Activated naive CD8-positive, alpha-beta T cell treated with anti-CD3 and anti-CD28 coated beads, Interleukin-2, amount 50 U/mL, for 16 hours (primary cell): ENCODE results near the gene PRKAB2.
"Not testable (repeated sequence)": the region's sequence is repeated elsewhere in the genome, so short reads cannot be mapped to it uniquely, and the experiment has no call there.

Experiments used
- DNase-seq: peaks from one replicate; pipeline ENCODE4 v3.0.0-alpha.2; 2020; ENCODE audit warnings: low read depth, low spot score

PRKAB2 gene

DNA sequence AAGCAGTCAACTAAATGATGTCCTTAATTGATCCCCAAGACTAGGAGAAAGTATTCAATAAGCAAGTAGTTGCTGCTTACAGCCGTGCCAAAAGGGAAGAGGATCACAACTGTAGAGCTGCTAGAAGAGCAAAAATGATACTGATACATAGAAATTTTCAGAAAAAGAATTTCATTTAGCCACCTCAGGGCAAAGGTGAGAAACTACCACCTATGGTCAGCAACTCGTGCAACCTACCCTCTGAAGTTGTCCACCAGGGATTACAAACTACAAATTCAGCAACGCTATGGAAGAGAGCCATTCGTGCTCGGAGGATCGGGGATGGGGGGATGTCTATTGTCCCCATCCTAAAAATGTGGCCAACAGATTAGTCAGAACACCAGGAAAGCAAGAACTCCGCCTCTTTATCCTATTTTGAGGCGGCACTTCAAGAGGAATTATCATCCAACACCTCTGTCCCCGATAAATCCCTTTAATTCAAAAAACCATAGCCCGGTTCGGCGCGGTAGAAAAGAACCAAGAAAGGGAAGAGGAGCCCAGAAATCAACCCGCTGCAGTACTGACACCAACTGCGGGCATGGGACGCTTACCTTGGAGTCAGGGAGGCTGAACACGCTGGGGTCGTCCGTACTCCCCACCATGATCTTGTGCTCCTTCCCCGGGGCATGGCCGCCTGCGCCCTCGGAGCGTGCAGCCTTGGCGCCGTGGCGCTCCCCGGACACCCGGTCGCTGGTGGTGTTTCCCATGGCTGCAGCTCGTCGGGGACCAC, 687 bp downstream of the PRKAB2 start:
- DNase-seq, result no peak

GRCh38 chr1:147169840-147170674, 2.2 kb downstream of the PRKAB2 start:
- no peak for DNase-seq

- no peak for DNase-seq
Measured at GRCh38 chr1:147169171-147169570, 3.1 kb downstream of the PRKAB2 start.

GRCh38 chr1:147168626-147169058, 3.6 kb downstream of the PRKAB2 start:
- no peak for DNase-seq

DNA sequence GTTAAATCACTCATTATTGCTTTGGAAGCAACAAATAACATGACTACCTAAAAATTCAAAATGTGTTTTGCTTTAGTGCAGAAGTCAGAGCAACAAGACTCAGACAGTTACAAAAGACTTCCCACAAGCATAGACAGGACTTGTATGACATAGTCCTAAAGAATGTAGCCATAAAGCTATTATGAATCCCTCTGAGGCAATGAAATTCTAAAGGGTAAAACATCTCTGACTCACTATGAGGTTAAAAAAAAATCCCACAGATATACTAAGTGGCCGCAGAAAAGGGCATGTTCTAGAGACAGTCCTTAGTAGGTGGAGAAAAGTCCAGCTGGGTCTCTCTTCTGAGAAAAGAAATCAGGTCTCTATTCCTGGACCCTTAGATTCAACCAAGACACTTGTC, 4.9 kb downstream of the PRKAB2 start:
- DNase-seq, result no peak

GRCh38 chr1:147163019-147163418, 9.3 kb downstream of the PRKAB2 start:
- no peak for DNase-seq

DNA sequence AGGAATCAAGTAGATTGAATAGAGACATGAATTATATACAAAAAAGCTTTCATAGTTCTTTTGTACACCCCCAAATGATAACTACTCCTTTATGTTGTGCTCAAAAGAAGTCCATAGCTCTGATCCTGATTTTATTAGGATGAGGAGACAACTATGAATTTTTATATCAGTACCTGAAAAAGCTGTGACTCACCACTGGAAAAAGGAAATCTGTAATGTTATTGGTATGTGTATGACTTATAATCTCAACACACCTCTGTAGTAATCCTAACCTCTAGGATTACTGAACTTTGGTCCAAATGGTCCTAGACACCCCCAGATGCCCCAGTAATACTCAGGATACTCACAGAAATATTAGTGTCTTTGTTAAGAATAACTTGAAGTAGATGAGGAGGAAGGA, 10.2 kb downstream of the PRKAB2 start:
- no peak for DNase-seq

- DNase-seq, result not testable (repeated sequence)
Measured at GRCh38 chr1:147157116-147157515, 15.2 kb downstream of the PRKAB2 start.

DNA sequence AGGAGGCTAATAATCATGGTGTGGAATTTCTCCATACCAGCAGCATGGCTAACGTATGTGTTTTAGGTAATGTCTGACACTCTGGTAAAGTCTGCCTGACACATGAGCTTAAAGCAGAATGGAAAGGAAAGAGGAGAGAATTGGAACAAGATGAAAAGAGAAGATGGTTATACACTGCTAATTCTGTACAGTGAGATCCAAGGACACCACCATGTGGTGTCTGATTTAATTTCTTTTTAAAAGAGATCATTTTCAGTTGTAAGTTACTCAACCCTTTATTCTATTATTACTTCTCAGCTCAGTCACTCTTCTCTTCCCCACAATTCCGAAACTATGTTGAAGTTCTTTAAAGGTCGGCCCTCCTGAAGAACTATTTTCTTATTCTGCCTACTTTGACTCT, 15.6 kb downstream of the PRKAB2 start:
- no peak for DNase-seq

GRCh38 chr1:147152772-147153171, 19.5 kb downstream of the PRKAB2 start:
- DNase-seq, result no peak

DNA sequence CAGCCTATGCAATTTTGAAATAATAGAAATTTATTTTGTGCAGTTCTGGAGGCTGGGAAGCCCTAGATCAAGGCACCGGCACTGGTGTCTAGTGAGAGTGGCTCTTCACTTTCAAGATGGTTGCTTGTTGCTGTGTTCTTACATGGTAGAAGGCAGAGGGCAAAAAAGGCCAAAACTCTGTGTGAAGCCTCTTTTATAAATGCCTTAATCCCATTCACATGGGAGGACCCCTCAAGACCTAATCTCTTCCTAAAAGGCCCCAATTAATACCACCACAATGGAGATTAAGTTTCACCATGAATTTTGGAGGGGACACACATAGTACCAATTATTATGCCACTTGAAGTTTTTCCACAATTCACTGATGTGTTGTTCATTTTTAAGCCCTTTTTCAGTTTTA, 21.0 kb downstream of the PRKAB2 start:
- no peak for DNase-seq

DNA sequence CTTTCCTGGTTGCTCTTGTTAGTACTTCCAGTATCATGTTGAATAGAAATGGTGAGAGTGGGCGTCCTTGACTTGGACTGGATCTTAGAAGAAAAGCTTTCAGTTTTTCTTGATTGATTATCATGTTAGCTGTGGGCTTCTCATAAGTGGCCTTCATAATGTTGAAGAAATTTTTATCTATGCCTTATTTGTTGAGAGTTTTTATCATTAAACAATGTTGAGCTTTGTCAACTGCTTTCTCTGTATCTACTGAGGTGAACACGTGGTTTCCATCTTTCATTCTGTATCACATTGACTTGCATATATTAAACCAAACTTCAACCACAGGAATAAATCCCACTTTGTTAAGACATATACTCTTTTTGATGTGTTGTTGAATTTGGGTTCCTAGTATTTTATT, 29.4 kb downstream of the PRKAB2 start:
- no peak for DNase-seq

GRCh38 chr1:147130721-147131120, 41.5 kb downstream of the PRKAB2 start:
- not testable (repeated sequence) for DNase-seq

GRCh38 chr1:147129116-147129873, 43.0 kb downstream of the PRKAB2 start:
- no peak for DNase-seq

- DNase-seq, result no peak
Measured at GRCh38 chr1:147124266-147124665, 48.0 kb downstream of the PRKAB2 start.

DNA sequence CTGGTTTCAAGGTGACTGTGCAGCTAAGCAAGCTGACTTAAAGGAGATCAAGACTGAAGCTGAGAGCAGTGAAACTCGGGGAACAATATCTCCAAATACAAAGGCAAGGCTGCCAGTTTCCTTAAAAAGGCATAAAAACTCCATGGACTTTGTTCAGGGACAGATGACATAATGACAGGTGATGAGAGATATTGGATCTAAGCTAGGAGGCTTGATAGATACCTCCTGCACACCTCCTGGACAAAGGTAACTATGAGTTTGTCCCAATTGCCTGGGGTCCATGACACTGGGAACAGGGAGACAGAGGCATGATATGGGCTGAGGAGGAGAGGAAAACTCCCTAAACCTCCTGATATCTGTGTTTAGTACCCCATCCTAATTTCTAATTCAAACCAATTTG, 55.2 kb downstream of the PRKAB2 start:
- no peak for DNase-seq

DNA sequence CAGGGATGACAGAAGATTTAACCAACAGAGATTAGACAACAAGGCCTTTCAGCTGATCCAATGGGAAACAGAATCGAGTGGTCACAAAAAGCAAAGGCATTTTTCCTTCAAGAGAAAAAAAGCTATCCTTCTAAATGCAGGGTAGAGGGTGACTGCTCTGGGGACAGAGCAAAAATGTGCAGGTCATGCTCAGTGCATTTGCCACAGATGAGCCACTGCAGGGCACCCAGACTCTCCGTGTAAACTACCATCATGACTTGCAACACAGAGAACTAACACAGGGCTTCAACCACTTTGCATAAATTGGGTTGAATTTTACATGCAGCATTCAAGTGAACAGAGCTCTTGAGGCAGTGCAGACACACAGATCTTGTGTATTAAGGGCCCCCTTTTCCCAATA, 56.8 kb downstream of the PRKAB2 start:
- DNase-seq, result no peak

DNA sequence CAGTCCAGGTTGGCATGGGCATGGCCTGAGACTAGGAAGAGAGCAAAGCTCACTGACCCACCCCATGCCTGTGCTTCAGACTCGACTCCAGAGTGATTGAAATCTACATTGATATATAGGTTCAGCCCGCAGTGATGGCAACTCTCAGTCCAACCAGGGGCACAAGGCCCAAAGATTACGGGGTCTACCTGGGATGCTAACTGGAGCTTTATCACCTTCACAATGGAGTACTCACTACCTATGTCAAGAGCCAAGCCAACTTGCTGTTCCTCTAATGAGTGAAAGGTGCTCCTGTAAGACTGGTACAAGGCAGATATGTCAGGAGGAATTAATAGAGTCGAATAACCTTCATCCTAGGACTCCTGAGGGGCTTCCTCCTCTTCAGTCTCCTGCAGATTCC, 57.2 kb downstream of the PRKAB2 start:
- DNase-seq, result not testable (repeated sequence)

GRCh38 chr1:147114353-147114752, 57.9 kb downstream of the PRKAB2 start:
- DNase-seq, result not testable (repeated sequence)

GRCh38 chr1:147111381-147112130, 60.7 kb downstream of the PRKAB2 start:
- DNase-seq, result no peak

GRCh38 chr1:147110872-147111271, 61.4 kb downstream of the PRKAB2 start:
- no peak for DNase-seq
